Small intestine (tissue), 7 donors: ENCODE results near the gene COLGALT1. TPM values are rescaled to one million over a fixed set of nuclear protein-coding genes. Genes with fewer than 3 reads are reported as not detected.
"Not testable (repeated sequence)": the region's sequence is repeated elsewhere in the genome, so short reads cannot be mapped to it uniquely, and the experiment has no call there.

Source experiments
- DNase-seq, 2 donors: peaks; one replicate each; pipeline versions ENCODE4 v3.0.0 to v3.0.0-alpha.2; 2013
- FAIRE-seq: peaks from 2 replicates; lab custom pipeline; 2012; peaks lifted over from hg19 to GRCh38; lab: Jason Lieb, UNC
- H3K27ac ChIP-seq, 3 donors: one replicate each; pipeline ENCODE4 v1.5.1; 2013; ENCODE audit warnings: low read length in 2 of 3, mild to moderate bottlenecking in 2 of 3, control low read depth in 1 of 3, inconsistent platforms in 1 of 3, low read depth in 1 of 3, moderate library complexity in 1 of 3
- H3K27me3 ChIP-seq, 3 donors: one replicate each; pipeline ENCODE4 v1.6.1; 2013; ENCODE audit warnings: low read length in 3 of 3, inconsistent platforms in 1 of 3; ENCODE audit not compliant: control insufficient read depth in 3 of 3, insufficient read depth in 3 of 3
- H3K36me3 ChIP-seq, 3 donors: one replicate each; pipeline ENCODE4 v1.6.1; 2013; ENCODE audit warnings: low read length in 3 of 3, inconsistent platforms in 1 of 3, low read depth in 1 of 3, mild to moderate bottlenecking in 1 of 3, moderate library complexity in 1 of 3; ENCODE audit not compliant: control insufficient read depth in 3 of 3, insufficient read depth in 2 of 3
- H3K4me1 ChIP-seq, 3 donors: one replicate each; pipeline ENCODE4 v1.6.1; 2013; ENCODE audit warnings: low read length in 2 of 3, inconsistent platforms in 1 of 3, low read depth in 1 of 3, mild to moderate bottlenecking in 1 of 3, moderate library complexity in 1 of 3; ENCODE audit not compliant: control insufficient read depth in 3 of 3, insufficient read depth in 2 of 3
- H3K4me3 ChIP-seq, 3 donors: one replicate each; pipeline ENCODE4 v1.5.1; 2013; ENCODE audit warnings: low read length in 3 of 3, control low read depth in 1 of 3, inconsistent platforms in 1 of 3, low read depth in 1 of 3, mild to moderate bottlenecking in 1 of 3, moderate library complexity in 1 of 3
- H3K9me3 ChIP-seq, 2 donors: one replicate each; pipeline ENCODE4 v1.6.1; 2013; ENCODE audit warnings: low read depth in 1 of 2, low read length in 1 of 2; ENCODE audit not compliant: control insufficient read depth in 2 of 2, insufficient read depth in 1 of 2
- WGBS, 3 donors: extraction: QIAGEN DNeasy Blood & Tissue Kit; methylation state at CpG; one replicate each; pipeline ENCODE4 v1.1.7; 2013; 5-methylcytosine and 5-hydroxymethylcytosine counted together
- polyA plus RNA-seq, 4 donors: library from polyadenylated mRNA; stranded (reverse) in 3 of 4; unstranded in 1 of 4; fragments of 200-250 nt in 3 of 4; fragments of 120-200 nt in 1 of 4; gene quantifications; one replicate each; pipeline versions ENCODE4 v1.2.1 to v1.2.3, GENCODE V29; 2013
- donor health status: healthy with polysubstance abuse.
- donor health status: control.
- donor health status: control.
- donor health status: Bipolar disorder and iron deficiency.
- donor health status: healthy.

Gene COLGALT1
- polyA plus RNA-seq, 4 donors: 21.0 to 49.1 (median 31.6) TPM

- H3K27me3 ChIP-seq: no peaks in the 10 kb centered on the region
These were observed 37.6 kb upstream of the COLGALT1 start for GRCh38 chr19:17517898-17518297.

GRCh38 chr19:17518654-17519053 lies 36.8 kb upstream of the COLGALT1 start:
- H3K4me3 ChIP-seq, H3K27me3 ChIP-seq, H3K4me1 ChIP-seq, DNase-seq, FAIRE-seq, H3K27ac ChIP-seq: not testable (repeated sequence)
- Histone ChIP-seq H3K36me3 (peaks cover 7 to 54% (median 12%) of the 10 kb centered on the region in 3 donors), H3K9me3 (peaks cover 3 to 14% of the 10 kb centered on the region in 2 donors)
- 88 to 91% (median 90%) methylated on average over 8 of the region's 8 CpGs for WGBS, 3 donors

More at GRCh38 chr19:17517898-17518297, 37.6 kb upstream of the COLGALT1 start:
- 98 to 100% (median 100%) methylated on average over 1 of the region's 1 CpG for WGBS, 3 donors
- no peak for FAIRE-seq
- no peak for DNase-seq
- Histone ChIP-seq H3K4me3 (no peak overlapping the region), H3K9me3 (peaks cover 3 to 14% of the 10 kb centered on the region in 2 donors), H3K27ac (no peak overlapping the region), H3K36me3 (peaks cover 7 to 56% (median 12%) of the 10 kb centered on the region in 3 donors), H3K4me1 (peaks cover 0 to 2% (median 0%) of the 10 kb centered on the region in 3 donors)

DNA sequence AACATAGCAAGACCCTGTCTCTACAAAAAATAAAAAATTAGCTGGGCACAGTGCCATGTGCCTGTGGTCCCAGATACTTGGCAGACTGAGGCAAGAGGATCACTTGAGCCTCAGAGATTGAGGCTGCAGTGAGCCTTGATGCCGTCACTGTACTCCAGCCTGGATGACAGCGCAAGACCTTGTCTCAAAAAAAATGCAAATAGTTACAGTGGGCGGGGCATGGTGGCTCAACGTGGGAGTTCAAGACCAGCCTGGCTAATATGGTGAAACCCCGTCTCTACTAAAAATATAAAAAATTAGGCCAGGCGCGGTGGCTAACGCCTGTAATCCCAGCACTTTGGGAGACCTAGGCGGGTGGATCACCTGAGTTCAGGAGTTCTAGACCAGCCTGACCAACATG lies 35.5 kb upstream of the COLGALT1 start:
- no peaks in the 10 kb centered on the region for H3K27me3 ChIP-seq
- H3K27ac ChIP-seq: no peak overlapping the region
- H3K9me3 ChIP-seq: peaks cover 3 to 14% of the 10 kb centered on the region in 2 donors
- FAIRE-seq (no peak), DNase-seq (no peak)
- peaks cover 7 to 52% (median 12%) of the 10 kb centered on the region in 3 donors for H3K36me3 ChIP-seq
- no peaks in the 10 kb centered on the region for H3K4me1 ChIP-seq
- WGBS, 3 donors: 90 to 96% (median 92%) methylated on average over 9 of the region's 9 CpGs
- no peak overlapping the region for H3K4me3 ChIP-seq

DNA sequence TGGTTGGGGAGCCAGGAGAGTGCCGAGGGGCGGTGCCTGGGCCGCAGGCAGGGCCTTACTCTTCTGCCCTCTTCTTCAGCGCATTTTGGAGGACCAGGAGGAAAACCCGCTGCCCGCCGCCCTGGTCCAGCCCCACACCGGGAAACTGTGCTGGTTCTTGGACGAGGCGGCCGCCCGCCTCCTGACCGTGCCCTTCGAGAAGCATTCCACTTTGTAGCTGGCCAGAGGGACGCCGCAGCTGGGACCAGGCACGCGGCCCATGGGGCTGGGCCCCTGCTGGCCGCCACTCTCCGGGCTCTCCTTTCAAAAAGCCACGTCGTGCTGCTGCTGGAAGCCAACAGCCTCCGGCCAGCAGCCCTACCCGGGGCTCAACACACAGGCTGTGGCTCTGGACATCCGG lies 34.6 kb upstream of the COLGALT1 start:
- WGBS, 3 donors: 95 to 98% (median 96%) methylated on average over 25 of the region's 25 CpGs
- Histone ChIP-seq H3K27me3 (no peaks in the 10 kb centered on the region), H3K4me1 (no peaks in the 10 kb centered on the region), H3K9me3 (peaks cover 3 to 14% of the 10 kb centered on the region in 2 donors), H3K27ac (no peak overlapping the region), H3K36me3 (peaks cover 7 to 46% (median 12%) of the 10 kb centered on the region in 3 donors), H3K4me3 (no peak overlapping the region)
- FAIRE-seq: no peak
- DNase-seq: no peak

GRCh38 chr19:17522988-17523872 lies 32.2 kb upstream of the COLGALT1 start:
- no peak overlapping the region for H3K4me3 ChIP-seq
- H3K27ac ChIP-seq: peak overlapping the region in 2 of 3 donors; percentile 5 to 84
- WGBS, 3 donors: 43 to 59% (median 49%) methylated on average over 24 of the region's 24 CpGs
- peaks cover 3 to 31% (median 3%) of the 10 kb centered on the region in 3 donors for H3K36me3 ChIP-seq
- H3K9me3 ChIP-seq: peaks cover 0 to 3% of the 10 kb centered on the region in 2 donors
- DNase-seq: peak in 1 of 2 donors; percentile 33
- H3K27me3 ChIP-seq: no peaks in the 10 kb centered on the region
- H3K4me1 ChIP-seq: no peaks in the 10 kb centered on the region
- FAIRE-seq: no peak

DNA sequence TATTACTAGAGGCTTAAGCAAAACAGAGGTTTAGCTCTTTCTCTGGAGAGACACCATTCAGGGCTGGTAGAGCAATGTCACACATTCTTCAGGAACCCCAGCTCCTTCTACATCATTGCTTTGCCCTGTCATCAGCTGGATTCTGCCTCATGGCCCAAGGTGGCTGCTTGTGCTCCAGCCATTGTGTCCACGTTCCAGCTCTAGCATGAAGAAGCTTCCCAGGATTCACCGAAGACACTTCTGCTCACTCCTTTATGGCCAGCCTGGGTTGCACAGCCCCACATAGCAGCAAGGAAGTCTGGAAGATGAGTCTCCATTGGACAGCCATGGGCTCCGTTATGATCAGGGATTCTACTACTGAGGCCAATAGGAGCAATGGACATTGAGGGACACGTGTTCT lies 30.8 kb upstream of the COLGALT1 start:
- peaks cover 0 to 15% of the 10 kb centered on the region in 2 donors for H3K9me3 ChIP-seq
- H3K27me3 ChIP-seq: no peaks in the 10 kb centered on the region
- no peaks in the 10 kb centered on the region for H3K4me1 ChIP-seq
- no peak overlapping the region for H3K27ac ChIP-seq
- FAIRE-seq (no peak), DNase-seq (no peak)
- H3K4me3 ChIP-seq: no peak overlapping the region
- 86 to 95% (median 91%) methylated on average over 4 of the region's 4 CpGs for WGBS, 3 donors
- H3K36me3 ChIP-seq: peaks cover 0 to 24% (median 3%) of the 10 kb centered on the region in 3 donors

- peaks cover 0 to 15% of the 10 kb centered on the region in 2 donors for H3K9me3 ChIP-seq
- 68 to 81% (median 74%) methylated on average over 9 of the region's 9 CpGs for WGBS, 3 donors
- FAIRE-seq (no peak), DNase-seq (no peak)
- H3K4me1 ChIP-seq: no peaks in the 10 kb centered on the region
- H3K36me3 ChIP-seq: peaks cover 0 to 19% (median 3%) of the 10 kb centered on the region in 3 donors
- no peaks in the 10 kb centered on the region for H3K27me3 ChIP-seq
- no peak overlapping the region for H3K27ac ChIP-seq
- H3K4me3 ChIP-seq: no peak overlapping the region
These were observed 30.3 kb upstream of the COLGALT1 start for GRCh38 chr19:17525141-17525540.

DNA sequence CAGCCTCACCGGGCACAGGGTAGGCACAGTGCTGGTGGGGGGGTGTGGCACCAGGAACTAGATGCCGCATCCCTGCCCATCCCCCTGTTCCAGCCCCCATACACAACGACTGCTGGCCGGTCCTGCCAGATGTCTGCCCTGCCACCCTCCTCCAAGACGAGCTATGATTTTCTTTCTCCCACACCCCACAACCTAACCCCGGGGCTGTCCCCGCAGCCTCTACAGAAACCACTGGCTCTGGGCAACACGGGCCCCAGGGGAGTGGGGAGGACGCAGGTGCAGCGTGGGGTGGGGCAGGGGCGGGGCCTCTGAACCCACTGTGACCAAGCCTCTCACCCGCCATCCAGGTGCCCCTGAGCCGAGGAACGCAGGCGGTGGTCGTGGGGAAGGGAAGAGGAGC lies 28.5 kb upstream of the COLGALT1 start:
- Histone ChIP-seq H3K27me3 (peaks cover 0 to 3% (median 0%) of the 10 kb centered on the region in 3 donors), H3K36me3 (peaks cover 0 to 5% (median 0%) of the 10 kb centered on the region in 3 donors), H3K9me3 (peaks cover 0 to 15% of the 10 kb centered on the region in 2 donors), H3K27ac (no peak overlapping the region), H3K4me3 (no peak overlapping the region), H3K4me1 (no peaks in the 10 kb centered on the region)
- DNase-seq: no peak
- WGBS, 3 donors: 24 to 55% (median 28%) methylated on average over 12 to 16 of the region's 16 CpGs
- no peak for FAIRE-seq
